OCI-LY1 (cell line): ENCODE measurements around the gene CACNG1.

Experiments
- H2AFZ ChIP-seq: fragments of 200-600 bp; sonication (generic), shearing (Covaris generic); 2 replicates; pipeline ENCODE4 v1.6.0; 2014; ENCODE audit warnings: antibody characterized with exemption, mild to moderate bottlenecking, low read length
- H3F3A ChIP-seq: fragments of 200-600 bp; sonication (generic), shearing (Covaris generic); 2 replicates; pipeline ENCODE4 v1.6.0; 2014; ENCODE audit warnings: mild to moderate bottlenecking, antibody characterized with exemption, low read length, moderate library complexity; ENCODE audit not compliant: insufficient read depth
- H3K27ac ChIP-seq: fragments of 200-600 bp; sonication (generic); 2 replicates; pipeline ENCODE4 v1.5.1; 2014; ENCODE audit warnings: low read length, mixed run types, mild to moderate bottlenecking, low read depth; ENCODE audit not compliant: poor library complexity, severe bottlenecking
- H3K27me3 ChIP-seq: fragments of 200-600 bp; sonication (generic); 2 replicates; pipeline ENCODE4 v1.6.0; 2014; ENCODE audit warnings: antibody characterized with exemption, mild to moderate bottlenecking, low read length, moderate library complexity; ENCODE audit not compliant: insufficient read depth
- H3K36me3 ChIP-seq: fragments of 200-600 bp; sonication (generic); 2 replicates; pipeline ENCODE4 v1.6.1; 2014; ENCODE audit warnings: mild to moderate bottlenecking, antibody characterized with exemption, low read length, moderate library complexity, mixed read lengths; ENCODE audit not compliant: insufficient read depth
- H3K4me1 ChIP-seq: fragments of 200-600 bp; sonication (generic); 2 replicates; pipeline ENCODE4 v1.5.1; 2014; ENCODE audit warnings: mild to moderate bottlenecking, low read length, moderate library complexity; ENCODE audit not compliant: insufficient read depth, severe bottlenecking
- H3K4me2 ChIP-seq: fragments of 200-600 bp; sonication (generic), shearing (Covaris generic); 2 replicates; pipeline ENCODE4 v1.6.1; 2014; ENCODE audit warnings: low read length
- H3K4me3 ChIP-seq: fragments of 200-600 bp; sonication (generic); 2 replicates; pipeline ENCODE4 v1.5.1; 2014; ENCODE audit warnings: low read length, low read depth, mild to moderate bottlenecking, mixed read lengths; ENCODE audit not compliant: poor library complexity, severe bottlenecking
- H3K79me2 ChIP-seq: fragments of 200-600 bp; shearing (Covaris generic); 2 replicates; pipeline ENCODE4 v1.6.1; 2016; ENCODE audit warnings: mixed run types, low read length, mixed read lengths; ENCODE audit not compliant: insufficient read depth
- H3K9ac ChIP-seq: fragments of 200-600 bp; sonication (generic), shearing (Covaris generic); 2 replicates; pipeline ENCODE4 v1.6.1; 2014; ENCODE audit warnings: mild to moderate bottlenecking, low read length, mixed read lengths
- H3K9me2 ChIP-seq: fragments of 200-600 bp; sonication (generic), shearing (Covaris generic); 2 replicates; pipeline ENCODE4 v1.6.1; 2014; ENCODE audit warnings: low read depth, mild to moderate bottlenecking, low read length, mixed read lengths
- H3K9me3 ChIP-seq: fragments of 200-600 bp; shearing (Covaris generic); 2 replicates; pipeline ENCODE4 v1.6.1; 2014; ENCODE audit warnings: low read length, mixed read lengths
- H4K20me1 ChIP-seq: fragments of 200-600 bp; sonication (generic), shearing (Covaris generic); 2 replicates; pipeline ENCODE4 v1.6.0; 2016; ENCODE audit warnings: mild to moderate bottlenecking, low read length; ENCODE audit not compliant: insufficient read depth
- CTCF ChIP-seq: fragments of 200-600 bp; sonication (generic), shearing (Covaris generic); IDR thresholded peaks from 2 replicates; pipeline ENCODE4 v1.5.1; 2017; ENCODE audit warnings: mild to moderate bottlenecking, antibody characterized with exemption, low read length, moderate library complexity, mixed read lengths
- EZH2 ChIP-seq: fragments of 200-600 bp; sonication (generic), shearing (Covaris generic); IDR thresholded peaks from 2 replicates; pipeline ENCODE4 v1.8.0; 2017; ENCODE audit warnings: borderline replicate concordance, mixed run types, mild to moderate bottlenecking, antibody characterized with exemption, low read length, moderate library complexity, mixed read lengths

CACNG1 gene

GRCh38 chr17:67071595-67071994 lies 27.2 kb downstream of the CACNG1 start:
- Histone ChIP-seq H3K27me3 (no peaks in the 10 kb centered on the region), H3K9ac (no peak overlapping the region), H3K79me2 (no peaks in the 10 kb centered on the region), H3K9me3 (no peaks in the 10 kb centered on the region; the same call in 1 of the 2 replicates), H3K4me3 (no peak overlapping the region), H3K4me2 (no peak overlapping the region), H4K20me1 (no peaks in the 10 kb centered on the region), H3K36me3 (peaks cover 16% of the 10 kb centered on the region; the same call in 1 of the 2 replicates), H3K4me1 (no peaks in the 10 kb centered on the region), H3K9me2 (no peaks in the 10 kb centered on the region), H3F3A (no peaks in the 10 kb centered on the region), H2AFZ (no peak overlapping the region), H3K27ac (no peak overlapping the region)
- TF ChIP-seq EZH2 = no peak
- TF ChIP-seq CTCF = no peak

- TF ChIP-seq EZH2 (no peak), CTCF (no peak)
- Histone ChIP-seq H3K36me3 (peaks cover 16% of the 10 kb centered on the region; the same call in 1 of the 2 replicates), H3K4me2 (no peak overlapping the region), H3K9ac (no peak overlapping the region), H4K20me1 (no peaks in the 10 kb centered on the region), H3K79me2 (no peaks in the 10 kb centered on the region), H3K4me1 (no peaks in the 10 kb centered on the region), H3K9me3 (no peaks in the 10 kb centered on the region; the same call in 1 of the 2 replicates), H3F3A (no peaks in the 10 kb centered on the region), H3K27me3 (no peaks in the 10 kb centered on the region), H2AFZ (no peak overlapping the region), H3K4me3 (no peak overlapping the region), H3K9me2 (no peaks in the 10 kb centered on the region), H3K27ac (no peak overlapping the region)
Observed at GRCh38 chr17:67072885-67073284, 28.5 kb downstream of the CACNG1 start.

DNA sequence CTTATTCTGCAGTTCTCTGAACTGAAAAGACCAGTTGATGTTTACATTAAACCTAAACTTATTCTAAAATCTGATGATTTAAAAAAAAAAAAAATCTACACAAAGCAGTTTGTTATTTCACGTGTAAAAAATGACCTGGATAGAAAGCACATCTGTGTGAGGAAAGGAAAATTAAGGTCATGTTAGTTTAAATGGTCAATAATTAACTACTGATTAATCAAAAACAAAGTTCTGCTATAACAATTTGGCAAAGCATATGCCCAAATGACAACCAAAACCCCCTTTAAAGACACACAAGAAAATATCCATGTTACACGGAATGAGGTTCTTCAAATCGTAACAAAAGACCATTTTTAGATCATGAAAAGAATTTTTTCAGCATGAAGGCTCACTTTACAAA lies 30.4 kb downstream of the CACNG1 start:
- Histone ChIP-seq H3K9ac (no peak overlapping the region), H3K79me2 (no peaks in the 10 kb centered on the region), H3F3A (no peaks in the 10 kb centered on the region), H3K27ac (no peak overlapping the region), H3K36me3 (peaks cover 34% of the 10 kb centered on the region), H3K4me3 (no peak overlapping the region), H2AFZ (no peak overlapping the region), H4K20me1 (no peaks in the 10 kb centered on the region), H3K4me2 (no peak overlapping the region), H3K9me2 (no peaks in the 10 kb centered on the region), H3K4me1 (no peaks in the 10 kb centered on the region), H3K9me3 (no peaks in the 10 kb centered on the region; the same call in 1 of the 2 replicates), H3K27me3 (no peaks in the 10 kb centered on the region)
- TF ChIP-seq EZH2 (no peak), CTCF (no peak)
